Fibroblast of villous mesenchyme (primary cell): Measurements from ENCODE around the gene SBF2. TPM values are rescaled to one million over a fixed set of nuclear protein-coding genes. Genes with fewer than 3 reads are reported as not detected.
A peak's percentile ranks its signal among the peaks of the same experiment; 100 is the strongest.

Experiments
- DNase-seq: peaks from one replicate; pipeline ENCODE4 v3.0.0-alpha.2; 2010; ENCODE audit warnings: low read depth
- H3K4me3 ChIP-seq: 2 replicates; pipeline ENCODE4 v1.5.1; 2011; ENCODE audit warnings: low read depth, mild to moderate bottlenecking, low read length
- total RNA-seq: library from RNA; depleted of rRNA; stranded (reverse); fragments of >200 nt; gene quantifications from 2 replicates; pipeline ENCODE4 v1.2.3, GENCODE V29; 2012
- TF ChIP-seq, protein P1 (sequence below): IDR thresholded peaks from 2 replicates; pipeline ENCODE4 v1.5.1; 2012; ENCODE audit warnings: low read depth, mild to moderate bottlenecking, low read length; ENCODE audit not compliant: insufficient read depth

Gene SBF2
- total RNA-seq, 1 donor, result 35.0 TPM

DNA sequence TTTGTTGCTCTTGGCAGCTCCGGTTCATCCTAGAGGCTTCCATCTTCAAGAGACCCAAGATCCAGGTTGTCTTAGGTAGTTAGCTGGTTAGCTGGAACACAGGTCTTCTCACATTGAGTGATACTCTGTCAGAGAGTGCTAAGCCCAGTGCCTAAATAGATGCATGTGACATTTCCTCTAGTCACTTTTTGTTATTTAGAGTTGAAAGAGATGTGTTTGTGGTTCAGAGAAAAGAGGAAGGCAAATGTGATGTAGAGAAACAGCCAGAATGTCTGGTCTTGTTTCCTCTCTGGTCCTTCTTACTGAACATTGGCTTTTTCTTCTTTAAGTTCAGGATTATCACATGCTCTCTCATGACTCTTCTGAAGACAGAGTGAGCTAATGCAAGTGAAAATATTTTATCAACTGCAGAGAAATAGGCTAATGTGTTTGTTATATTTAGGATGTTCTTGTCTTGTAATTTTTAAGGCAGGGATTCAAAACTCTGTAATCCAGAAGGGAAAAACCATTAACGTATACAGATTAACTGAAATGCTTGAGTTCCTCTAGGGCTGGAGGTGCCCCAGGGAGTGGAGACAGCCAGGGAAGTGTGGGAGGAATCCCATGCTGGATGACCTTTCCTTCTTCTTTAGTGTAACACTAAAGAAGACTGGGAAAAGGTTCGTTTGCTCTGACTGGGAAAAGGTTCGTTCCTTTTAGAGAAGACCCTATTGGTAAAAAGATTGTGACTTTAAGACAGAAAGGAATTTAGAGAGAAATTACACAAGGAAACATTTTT lies 554.7 kb downstream of the SBF2 start:
- no peak overlapping the region for H3K4me3 ChIP-seq
- TF ChIP-seq, protein P1, sequence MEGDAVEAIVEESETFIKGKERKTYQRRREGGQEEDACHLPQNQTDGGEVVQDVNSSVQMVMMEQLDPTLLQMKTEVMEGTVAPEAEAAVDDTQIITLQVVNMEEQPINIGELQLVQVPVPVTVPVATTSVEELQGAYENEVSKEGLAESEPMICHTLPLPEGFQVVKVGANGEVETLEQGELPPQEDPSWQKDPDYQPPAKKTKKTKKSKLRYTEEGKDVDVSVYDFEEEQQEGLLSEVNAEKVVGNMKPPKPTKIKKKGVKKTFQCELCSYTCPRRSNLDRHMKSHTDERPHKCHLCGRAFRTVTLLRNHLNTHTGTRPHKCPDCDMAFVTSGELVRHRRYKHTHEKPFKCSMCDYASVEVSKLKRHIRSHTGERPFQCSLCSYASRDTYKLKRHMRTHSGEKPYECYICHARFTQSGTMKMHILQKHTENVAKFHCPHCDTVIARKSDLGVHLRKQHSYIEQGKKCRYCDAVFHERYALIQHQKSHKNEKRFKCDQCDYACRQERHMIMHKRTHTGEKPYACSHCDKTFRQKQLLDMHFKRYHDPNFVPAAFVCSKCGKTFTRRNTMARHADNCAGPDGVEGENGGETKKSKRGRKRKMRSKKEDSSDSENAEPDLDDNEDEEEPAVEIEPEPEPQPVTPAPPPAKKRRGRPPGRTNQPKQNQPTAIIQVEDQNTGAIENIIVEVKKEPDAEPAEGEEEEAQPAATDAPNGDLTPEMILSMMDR, result no peak
- no peak for DNase-seq

- H3K4me3 ChIP-seq, result no peak overlapping the region
- DNase-seq, result no peak
- TF ChIP-seq, protein P1, result no peak
Observed at GRCh38 chr11:9738707-9739106, 555.3 kb downstream of the SBF2 start.

GRCh38 chr11:9738116-9738515 lies 555.9 kb downstream of the SBF2 start:
- H3K4me3 ChIP-seq, result no peak overlapping the region
- TF ChIP-seq, protein P1, result no peak
- DNase-seq, result peak; percentile 58

GRCh38 chr11:9736365-9736764 lies 557.7 kb downstream of the SBF2 start:
- DNase-seq, result no peak
- no peak overlapping the region for H3K4me3 ChIP-seq
- TF ChIP-seq, protein P1, result no peak

GRCh38 chr11:9735919-9736318 lies 558.1 kb downstream of the SBF2 start:
- TF ChIP-seq, protein P1, result no peak

DNA sequence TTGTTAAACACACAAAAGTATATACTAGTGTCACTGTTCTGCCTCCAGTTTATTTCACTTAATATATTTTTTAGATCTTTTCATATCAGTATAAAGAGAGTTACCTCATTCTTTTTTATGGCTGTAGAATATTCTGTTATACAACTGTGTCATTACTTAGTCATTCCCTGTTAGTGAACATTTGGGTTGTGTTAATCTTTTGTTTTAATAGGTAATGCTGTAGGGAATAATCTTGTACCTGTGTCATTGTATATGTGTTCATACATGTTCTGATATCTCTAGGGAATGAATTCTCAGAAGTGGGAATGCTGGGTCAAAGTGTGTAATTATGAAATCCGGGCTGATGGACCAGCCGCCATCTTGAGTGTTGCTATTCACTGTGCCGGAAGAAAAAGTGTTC lies 558.8 kb downstream of the SBF2 start:
- DNase-seq, result no peak
- TF ChIP-seq, protein P1, result no peak
- H3K4me3 ChIP-seq, result no peak overlapping the region

More at GRCh38 chr11:9735919-9736318, 558.1 kb downstream of the SBF2 start:
- DNase-seq, result no peak
- no peak overlapping the region for H3K4me3 ChIP-seq

- H3K4me3 ChIP-seq, result no peak overlapping the region
- no peak for DNase-seq
- TF ChIP-seq, protein P1, result no peak
Observed at GRCh38 chr11:9733212-9733611, 560.8 kb downstream of the SBF2 start.
